ENCODE data around the gene BCAS1.

The BCAS1 gene

DNA sequence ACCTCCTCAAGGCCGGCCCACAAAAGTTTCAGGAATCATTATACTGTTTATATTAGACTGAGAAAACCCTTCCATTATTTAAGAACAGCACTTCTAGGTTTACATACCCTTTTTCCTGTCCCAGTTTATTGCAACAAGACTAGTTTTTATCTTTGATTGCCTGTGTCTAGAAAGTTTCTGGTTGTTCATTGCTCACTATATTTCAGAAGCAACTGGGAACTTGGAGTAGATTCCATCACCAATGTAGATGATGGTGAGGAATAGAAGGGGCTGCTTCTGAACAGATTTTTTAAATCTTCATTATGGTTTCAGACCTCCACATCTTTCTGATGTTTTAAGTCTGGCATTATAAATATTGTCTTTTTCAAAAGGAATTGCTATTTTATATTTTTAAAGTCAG is 93.0 kb downstream of the BCAS1 start:
- TF ChIP-seq GATA2 (IDR thresholded peaks at IDR 0.05; ENCODE audit: low read depth, low read length) (no peak), GATA3 (IDR thresholded peaks at IDR 0.05; ENCODE audit: low read depth, low read length) (no peak)

- no peak for TF ChIP-seq GATA2 (IDR thresholded peaks at IDR 0.05; ENCODE audit: low read depth, low read length)
- no peak for TF ChIP-seq GATA3 (IDR thresholded peaks at IDR 0.05; ENCODE audit: low read depth, low read length)
These were observed 94.6 kb downstream of the BCAS1 start for GRCh38 chr20:53975761-53976160.

DNA sequence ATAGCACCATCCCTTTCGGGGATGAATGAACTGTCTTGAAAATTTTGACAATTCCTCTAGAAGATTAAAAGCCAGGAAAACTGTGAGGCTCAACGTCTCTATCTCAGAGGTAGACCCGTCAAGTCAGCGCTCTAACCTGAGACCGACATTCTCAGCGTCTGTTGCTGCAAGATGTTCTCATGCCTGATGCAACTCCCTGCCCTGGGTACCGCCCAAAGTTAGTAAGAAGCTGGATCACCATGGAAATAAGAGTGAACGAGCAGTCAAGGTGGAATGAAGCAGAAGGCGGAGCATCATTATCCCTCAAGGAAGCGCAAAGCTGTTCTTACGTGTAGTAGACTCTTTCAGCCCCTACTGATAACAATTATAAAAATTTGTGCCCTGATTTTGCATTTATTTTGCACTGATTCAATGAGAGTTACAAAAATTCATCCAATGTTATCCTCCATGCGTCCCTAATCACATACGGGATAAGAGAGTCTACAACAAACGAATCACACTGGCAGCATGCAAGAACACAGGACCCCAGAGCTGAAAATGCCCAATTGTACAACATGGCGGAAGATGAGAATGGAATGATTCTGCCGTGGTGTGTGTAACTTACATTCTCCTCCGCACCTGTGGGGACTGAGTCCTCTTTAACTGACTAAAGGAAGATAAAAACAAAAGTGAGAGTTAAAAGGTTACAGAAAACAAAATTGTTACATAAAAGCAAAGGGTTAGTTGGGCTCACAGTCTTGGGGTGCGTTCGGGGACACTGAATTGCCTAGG is 95.4 kb downstream of the BCAS1 start:
- TF ChIP-seq GATA2 (IDR thresholded peaks at IDR 0.05; ENCODE audit: low read depth, low read length) = no peak
- TF ChIP-seq GATA3 (IDR thresholded peaks at IDR 0.05; ENCODE audit: low read depth, low read length) = no peak

DNA sequence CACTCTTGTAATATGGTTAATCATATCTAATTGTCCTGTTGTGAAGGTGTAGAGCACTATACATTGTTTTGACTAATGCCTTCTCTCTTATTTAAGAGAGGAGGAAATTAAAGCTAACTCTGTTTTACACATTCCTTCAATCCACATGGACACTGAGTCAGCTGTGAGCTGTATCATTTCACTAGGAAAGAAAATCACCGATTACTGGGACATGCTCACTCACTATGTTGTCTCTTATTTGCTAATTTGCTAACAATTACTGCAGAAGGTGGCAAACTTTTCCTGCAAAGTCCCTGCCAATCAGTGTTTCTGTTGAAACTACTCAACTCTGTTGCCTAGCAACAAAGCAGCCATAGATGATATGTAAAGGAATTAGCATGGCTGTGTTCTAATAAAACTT is 98.2 kb downstream of the BCAS1 start:
- TF ChIP-seq GATA2 (IDR thresholded peaks at IDR 0.05; ENCODE audit: low read depth, low read length) (no peak), GATA3 (IDR thresholded peaks at IDR 0.05; ENCODE audit: low read depth, low read length) (no peak)

GRCh38 chr20:53971096-53971683 is 99.2 kb downstream of the BCAS1 start:
- TF ChIP-seq GATA3 (IDR thresholded peaks at IDR 0.05; ENCODE audit: low read depth, low read length) (no peak), GATA2 (IDR thresholded peaks at IDR 0.05; ENCODE audit: low read depth, low read length) (no peak)

DNA sequence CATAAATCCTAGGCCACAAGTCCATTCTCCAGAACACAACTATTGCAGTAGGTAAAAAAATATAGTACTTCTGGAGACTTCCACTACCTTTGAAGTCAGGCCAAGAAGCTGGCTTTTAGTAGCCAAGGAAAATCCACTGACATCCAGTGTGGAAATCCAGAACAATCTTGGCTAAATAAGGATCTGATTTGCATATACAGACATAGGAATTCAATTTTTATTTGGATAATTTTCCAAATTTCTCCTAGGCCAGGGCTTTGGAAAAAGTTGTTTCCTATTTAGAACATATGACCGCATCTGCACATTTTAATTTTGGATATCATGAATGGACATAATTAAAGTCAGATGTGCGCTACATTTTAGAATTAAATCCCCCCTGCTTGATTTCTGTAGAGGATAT is 100.2 kb downstream of the BCAS1 start:
- TF ChIP-seq GATA2 (IDR thresholded peaks at IDR 0.05; ENCODE audit: low read depth, low read length) (no peak), GATA3 (IDR thresholded peaks at IDR 0.05; ENCODE audit: low read depth, low read length) (no peak)

DNA sequence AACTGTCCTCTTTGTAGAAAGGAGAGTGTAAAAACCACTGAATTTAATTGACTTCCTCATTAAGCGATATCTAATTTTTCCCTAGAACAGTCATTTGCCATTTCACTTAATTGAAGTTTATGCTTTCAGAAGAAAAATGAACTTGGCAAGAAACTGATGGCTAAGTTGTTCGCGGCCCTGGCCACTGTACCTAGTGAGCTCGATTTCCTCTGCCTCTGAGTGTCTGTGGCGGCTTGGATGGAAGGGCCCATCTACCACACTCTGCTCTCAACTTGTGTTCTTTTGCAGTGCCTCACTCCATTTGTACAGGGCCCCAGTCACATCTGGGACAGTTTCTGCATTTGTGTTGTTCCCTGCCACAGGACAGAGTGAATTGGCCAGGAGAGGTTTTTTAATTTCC is 102.9 kb downstream of the BCAS1 start:
- TF ChIP-seq GATA2 (IDR thresholded peaks at IDR 0.05; ENCODE audit: low read depth, low read length) (no peak), GATA3 (IDR thresholded peaks at IDR 0.05; ENCODE audit: low read depth, low read length) (no peak)

DNA sequence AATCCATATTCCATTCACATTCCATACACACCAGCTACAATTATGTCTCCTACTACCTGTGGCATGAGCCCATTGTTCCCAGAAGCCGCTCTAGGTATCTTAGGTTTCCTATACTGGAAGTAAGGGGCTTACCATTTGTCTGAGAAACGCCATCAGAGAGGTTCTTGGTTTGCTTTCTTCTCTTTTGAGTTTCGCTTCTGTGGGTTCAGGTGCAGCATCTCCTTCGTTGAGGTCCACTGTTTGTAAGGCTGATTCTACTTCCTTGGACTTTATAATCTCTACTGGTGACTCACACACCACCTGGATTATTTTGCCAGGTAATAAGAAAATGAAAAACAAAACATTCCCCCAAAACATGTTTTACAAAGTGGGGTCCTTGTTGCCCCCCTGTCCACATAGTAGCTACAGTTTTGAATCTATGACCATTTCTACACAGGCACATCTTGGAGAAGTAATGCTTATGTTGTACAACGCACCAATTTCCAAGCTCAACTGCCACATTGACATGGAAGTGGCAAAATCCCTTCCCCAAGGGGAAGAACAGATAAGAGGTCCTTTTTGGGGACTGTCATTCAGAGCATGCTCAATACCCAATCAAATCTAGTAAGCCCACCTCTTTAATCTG is 103.5 kb downstream of the BCAS1 start:
- no peak for TF ChIP-seq GATA3 (IDR thresholded peaks at IDR 0.05; ENCODE audit: low read depth, low read length)
- TF ChIP-seq GATA2 (IDR thresholded peaks at IDR 0.05; ENCODE audit: low read depth, low read length) = no peak

DNA sequence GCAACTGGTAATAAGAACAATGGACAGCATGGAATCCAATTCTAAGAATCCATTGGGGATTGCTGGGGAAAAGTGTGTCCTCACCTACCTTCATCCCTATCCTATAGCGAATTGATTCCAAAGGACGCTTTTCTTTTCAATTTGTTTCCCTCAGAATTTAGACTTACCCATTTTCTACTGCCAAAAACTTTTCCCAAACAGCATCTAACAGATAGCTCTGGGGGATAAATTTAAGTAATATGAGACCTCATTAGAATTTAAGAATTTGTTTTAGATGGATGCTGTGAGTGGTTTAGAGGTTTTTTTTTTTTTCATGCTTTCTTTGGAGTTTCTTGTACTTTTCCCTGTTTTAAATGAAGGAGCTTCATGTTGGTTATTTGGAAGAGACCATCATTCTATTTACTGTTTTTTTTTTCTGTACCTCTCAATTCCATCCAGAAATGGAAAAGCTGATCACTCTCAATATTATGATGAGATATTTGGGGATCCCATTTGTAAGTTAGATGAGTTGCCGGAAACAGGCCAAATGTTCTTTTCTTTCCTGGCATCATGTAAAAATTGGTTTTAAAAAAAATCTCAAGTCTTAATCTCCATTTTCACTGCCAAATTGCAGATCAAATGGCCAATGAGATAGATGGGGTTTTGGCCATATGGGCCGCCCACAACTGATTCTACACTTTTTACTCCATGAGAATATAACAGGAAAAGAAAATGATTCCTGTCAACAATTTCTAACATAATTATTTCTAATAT is 105.7 kb downstream of the BCAS1 start:
- TF ChIP-seq GATA3 (IDR thresholded peaks at IDR 0.05; ENCODE audit: low read depth, low read length) (no peak), GATA2 (IDR thresholded peaks at IDR 0.05; ENCODE audit: low read depth, low read length) (no peak)

GRCh38 chr20:53964067-53964466 is 106.3 kb downstream of the BCAS1 start:
- TF ChIP-seq GATA3 (IDR thresholded peaks at IDR 0.05; ENCODE audit: low read depth, low read length) (no peak), GATA2 (IDR thresholded peaks at IDR 0.05; ENCODE audit: low read depth, low read length) (no peak)

- TF ChIP-seq GATA3 (IDR thresholded peaks at IDR 0.05; ENCODE audit: low read depth, low read length) (no peak), GATA2 (IDR thresholded peaks at IDR 0.05; ENCODE audit: low read depth, low read length) (no peak)
These were observed 106.8 kb downstream of the BCAS1 start for GRCh38 chr20:53963635-53964034.

- TF ChIP-seq GATA3 (IDR thresholded peaks at IDR 0.05; ENCODE audit: low read depth, low read length) (no peak), GATA2 (IDR thresholded peaks at IDR 0.05; ENCODE audit: low read depth, low read length) (no peak)
These were observed 108.0 kb downstream of the BCAS1 start for GRCh38 chr20:53962388-53962787.

- TF ChIP-seq GATA3 (IDR thresholded peaks at IDR 0.05; ENCODE audit: low read depth, low read length) = no peak
- TF ChIP-seq GATA2 (IDR thresholded peaks at IDR 0.05; ENCODE audit: low read depth, low read length) = no peak
These were observed 108.9 kb downstream of the BCAS1 start for GRCh38 chr20:53961527-53961926.

- TF ChIP-seq GATA2 (IDR thresholded peaks at IDR 0.05; ENCODE audit: low read depth, low read length) (no peak), GATA3 (IDR thresholded peaks at IDR 0.05; ENCODE audit: low read depth, low read length) (no peak)
These were observed 109.7 kb downstream of the BCAS1 start for GRCh38 chr20:53960579-53961272.

Data from SH-SY5Y (cell line).